ENCODE results near the gene MAP7.
"Not testable (repeated sequence)": the region's sequence is repeated elsewhere in the genome, so short reads cannot be mapped to it uniquely, and the experiment has no call there.

The MAP7 gene

GRCh38 chr6:136492409-136492808, 57.8 kb downstream of the MAP7 start:
- no peak for DNase-seq (ENCODE audit: low read depth)
- TF ChIP-seq MYC (IDR thresholded peaks at IDR 0.05; ENCODE audit: low read depth, low read length) (no peak), MAX (IDR thresholded peaks at IDR 0.05; ENCODE audit: low read depth, low read length) (no peak), CTCF (IDR thresholded peaks at IDR 0.05; ENCODE audit: low read depth, low read length) (no peak), POLR2A (IDR thresholded peaks at IDR 0.05; ENCODE audit: extremely low read depth, insufficient read length) (no peak)
- H3K4me3 ChIP-seq (ENCODE audit: low read depth, low read length): no peak overlapping the region

- DNase-seq (ENCODE audit: low read depth): no peak
- TF ChIP-seq CTCF (IDR thresholded peaks at IDR 0.05; ENCODE audit: low read depth, low read length) (no peak), MAX (IDR thresholded peaks at IDR 0.05; ENCODE audit: low read depth, low read length) (no peak), POLR2A (IDR thresholded peaks at IDR 0.05; ENCODE audit: extremely low read depth, insufficient read length) (no peak), MYC (IDR thresholded peaks at IDR 0.05; ENCODE audit: low read depth, low read length) (no peak)
- no peak overlapping the region for H3K4me3 ChIP-seq (ENCODE audit: low read depth, low read length)
These were observed 58.5 kb downstream of the MAP7 start for GRCh38 chr6:136491754-136492153.

- no peak for DNase-seq (ENCODE audit: low read depth)
- no peak overlapping the region for H3K4me3 ChIP-seq (ENCODE audit: low read depth, low read length)
- TF ChIP-seq MAX (IDR thresholded peaks at IDR 0.05; ENCODE audit: low read depth, low read length) (no peak), CTCF (IDR thresholded peaks at IDR 0.05; ENCODE audit: low read depth, low read length) (no peak), MYC (IDR thresholded peaks at IDR 0.05; ENCODE audit: low read depth, low read length) (no peak), POLR2A (IDR thresholded peaks at IDR 0.05; ENCODE audit: extremely low read depth, insufficient read length) (no peak)
These were observed 59.0 kb downstream of the MAP7 start for GRCh38 chr6:136491251-136491650.

GRCh38 chr6:136489689-136490033, 60.6 kb downstream of the MAP7 start:
- not testable (repeated sequence) for H3K4me3 ChIP-seq (ENCODE audit: low read depth, low read length); DNase-seq (ENCODE audit: low read depth)

GRCh38 chr6:136487759-136488425, 62.3 kb downstream of the MAP7 start:
- no peak for DNase-seq (ENCODE audit: low read depth)
- H3K4me3 ChIP-seq (ENCODE audit: low read depth, low read length): no peak overlapping the region
- no peak for TF ChIP-seq MAX (IDR thresholded peaks at IDR 0.05; ENCODE audit: low read depth, low read length)
- TF ChIP-seq MYC (IDR thresholded peaks at IDR 0.05; ENCODE audit: low read depth, low read length): no peak
- no peak for TF ChIP-seq CTCF (IDR thresholded peaks at IDR 0.05; ENCODE audit: low read depth, low read length)
- TF ChIP-seq POLR2A (IDR thresholded peaks at IDR 0.05; ENCODE audit: extremely low read depth, insufficient read length): no peak

GRCh38 chr6:136486357-136486756, 63.9 kb downstream of the MAP7 start:
- no peak for TF ChIP-seq MYC (IDR thresholded peaks at IDR 0.05; ENCODE audit: low read depth, low read length)
- TF ChIP-seq CTCF (IDR thresholded peaks at IDR 0.05; ENCODE audit: low read depth, low read length): no peak
- TF ChIP-seq MAX (IDR thresholded peaks at IDR 0.05; ENCODE audit: low read depth, low read length): no peak
- no peak for TF ChIP-seq POLR2A (IDR thresholded peaks at IDR 0.05; ENCODE audit: extremely low read depth, insufficient read length)
- H3K4me3 ChIP-seq (ENCODE audit: low read depth, low read length): no peak overlapping the region
- DNase-seq (ENCODE audit: low read depth): no peak

All from NB4 (cell line).